GM18907 (cell line): ENCODE data around the gene SLC16A12.

Experiments
- ATAC-seq: cut with Tn5 transposase; IDR thresholded peaks from one replicate; pipeline ENCODE4 v1.9.1; 2021; ENCODE audit warnings: mild to moderate bottlenecking, moderate library complexity; ENCODE audit not compliant: unreplicated experiment

SLC16A12 gene

GRCh38 chr10:89535171-89536012 is at the start of gene SLC16A12:
SLC16A12 (minus strand) TSS chr10:89535594; CDS start chr10:89462578, 73,016 bp downstream.
- ATAC-seq: no peak

- ATAC-seq: no peak
These were observed 46.6 kb upstream of the SLC16A12 start for GRCh38 chr10:89582022-89582421.

GRCh38 chr10:89580243-89580642 is 44.8 kb upstream of the SLC16A12 start:
- no peak for ATAC-seq

GRCh38 chr10:89576696-89577095 is 41.3 kb upstream of the SLC16A12 start:
- ATAC-seq: no peak

- ATAC-seq: no peak
These were observed 40.6 kb upstream of the SLC16A12 start for GRCh38 chr10:89576022-89576421.

GRCh38 chr10:89575031-89575430 is 39.6 kb upstream of the SLC16A12 start:
- no peak for ATAC-seq

- ATAC-seq: no peak
These were observed 39.0 kb upstream of the SLC16A12 start for GRCh38 chr10:89574368-89574767.

- ATAC-seq: no peak
These were observed 32.3 kb upstream of the SLC16A12 start for GRCh38 chr10:89567576-89568245.

GRCh38 chr10:89566992-89567391 is 31.6 kb upstream of the SLC16A12 start:
- ATAC-seq: no peak

- no peak for ATAC-seq
These were observed 30.9 kb upstream of the SLC16A12 start for GRCh38 chr10:89566095-89566950.

- no peak for ATAC-seq
These were observed 29.8 kb upstream of the SLC16A12 start for GRCh38 chr10:89565180-89565579.

- ATAC-seq: no peak
These were observed 28.6 kb upstream of the SLC16A12 start for GRCh38 chr10:89563861-89564478.

- no peak for ATAC-seq
These were observed 27.9 kb upstream of the SLC16A12 start for GRCh38 chr10:89563311-89563710.

GRCh38 chr10:89556600-89556999 is 21.2 kb upstream of the SLC16A12 start:
- ATAC-seq: no peak

GRCh38 chr10:89555688-89556445 is 20.5 kb upstream of the SLC16A12 start:
- ATAC-seq: no peak

- no peak for ATAC-seq
These were observed 19.0 kb upstream of the SLC16A12 start for GRCh38 chr10:89554433-89554832.

GRCh38 chr10:89553064-89553734 is 17.8 kb upstream of the SLC16A12 start:
- no peak for ATAC-seq

GRCh38 chr10:89552213-89552612 is 16.8 kb upstream of the SLC16A12 start:
- ATAC-seq: no peak

- ATAC-seq: no peak
These were observed 15.1 kb upstream of the SLC16A12 start for GRCh38 chr10:89550509-89550908.

GRCh38 chr10:89549510-89549909 is 14.1 kb upstream of the SLC16A12 start:
- no peak for ATAC-seq
